T-helper 2 cell treated with Interferon-gamma antibody and Interleukin-4, amounts not matched to agents 5 μg/mL and 100 μg/mL, for 36 hours (primary cell): Measurements from ENCODE around the gene PRDM16.

Source experiments
- DNase-seq: peaks from one replicate; pipeline ENCODE4 v3.0.0; 2021; ENCODE audit warnings: low spot score
- H3K27ac Mint-ChIP-seq: one replicate; pipeline ENCODE4 v1.8.0; 2021; ENCODE audit warnings: mild to moderate bottlenecking, mixed read lengths
- H3K27me3 Mint-ChIP-seq: one replicate; pipeline ENCODE4 v1.8.0; 2021; ENCODE audit warnings: low read depth, mixed read lengths
- H3K36me3 Mint-ChIP-seq: one replicate; pipeline ENCODE4 v1.8.0; 2021; ENCODE audit warnings: low read depth, mixed read lengths
- H3K4me1 Mint-ChIP-seq: one replicate; pipeline ENCODE4 v1.8.0; 2021; ENCODE audit warnings: low read depth, mixed read lengths
- H3K4me3 Mint-ChIP-seq: one replicate; pipeline ENCODE4 v1.8.0; 2022; ENCODE audit warnings: mild to moderate bottlenecking, moderate library complexity, mixed read lengths
- H3K9me3 Mint-ChIP-seq: one replicate; pipeline ENCODE4 v1.8.0; 2021; ENCODE audit warnings: mixed read lengths

PRDM16 gene

DNA sequence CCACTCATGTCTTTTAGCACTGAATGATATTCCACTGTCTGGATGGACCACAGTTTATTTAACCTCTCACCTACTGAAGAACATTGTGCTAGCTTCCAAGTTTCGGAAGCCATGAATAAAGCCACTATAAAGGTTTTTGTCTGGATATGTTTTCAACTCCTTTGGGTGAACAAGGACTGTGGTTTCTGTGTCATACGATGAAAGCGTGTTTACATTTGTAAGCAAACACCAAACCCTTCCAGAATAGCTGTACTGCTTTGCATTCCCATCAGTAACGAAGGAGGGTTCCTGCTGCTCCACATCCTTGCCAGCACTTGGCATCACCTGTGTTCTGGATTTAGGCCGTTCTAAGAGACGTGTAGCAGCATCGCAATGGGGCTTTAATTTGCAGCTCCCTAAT, 374.8 kb downstream of the PRDM16 start:
- no peaks in the 10 kb centered on the region for H3K9me3 Mint-ChIP-seq
- no peaks in the 10 kb centered on the region for H3K4me1 Mint-ChIP-seq
- no peaks in the 10 kb centered on the region for H3K36me3 Mint-ChIP-seq
- no peaks in the 10 kb centered on the region for H3K27me3 Mint-ChIP-seq
- no peak overlapping the region for H3K4me3 Mint-ChIP-seq
- no peak overlapping the region for H3K27ac Mint-ChIP-seq
- no peak for DNase-seq

DNA sequence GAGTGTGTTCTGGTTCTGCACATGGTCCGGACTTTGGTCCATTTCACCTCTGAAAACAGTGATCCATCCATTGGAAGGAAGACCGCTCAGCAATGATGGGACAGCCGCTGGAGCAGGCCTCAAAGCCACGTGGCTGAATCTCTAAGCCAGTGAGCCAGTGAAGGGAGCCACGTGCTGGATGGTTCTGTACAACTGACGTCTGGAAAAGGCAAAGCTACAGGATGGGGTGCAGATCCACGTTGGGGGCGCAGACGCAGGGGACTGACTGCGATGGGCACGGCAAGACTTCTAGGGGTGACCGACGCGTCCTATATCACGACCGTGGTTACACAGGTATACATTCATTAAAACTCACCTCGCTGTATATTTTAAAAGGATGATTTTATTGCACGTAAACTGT, 375.3 kb downstream of the PRDM16 start:
- Mint-ChIP-seq H3K27me3 (no peaks in the 10 kb centered on the region), H3K4me1 (no peaks in the 10 kb centered on the region), H3K36me3 (no peaks in the 10 kb centered on the region), H3K4me3 (no peak overlapping the region), H3K9me3 (no peaks in the 10 kb centered on the region), H3K27ac (no peak overlapping the region)
- no peak for DNase-seq

DNA sequence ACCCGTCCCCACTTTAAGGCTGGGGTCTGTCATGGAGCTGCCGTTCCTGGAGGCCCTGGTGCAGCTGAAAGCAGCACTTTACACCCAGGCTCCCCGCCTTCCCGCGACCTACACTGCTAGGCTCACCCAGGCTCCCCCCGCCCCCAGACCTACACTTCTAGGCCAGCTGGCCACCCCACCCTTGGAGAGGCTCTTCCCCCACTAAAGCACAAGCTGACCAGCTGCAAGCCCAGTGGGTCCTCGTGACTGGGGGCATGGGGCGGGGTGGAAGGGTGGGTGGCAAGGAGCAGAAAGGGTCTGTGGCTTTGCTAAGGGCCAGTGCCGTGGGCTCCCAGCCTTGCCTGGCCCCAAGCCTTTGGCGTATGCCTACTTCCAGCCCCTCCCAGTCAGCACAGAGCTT, 375.7 kb downstream of the PRDM16 start:
- H3K27me3 Mint-ChIP-seq: peaks cover 2% of the 10 kb centered on the region
- no peak overlapping the region for H3K27ac Mint-ChIP-seq
- H3K4me3 Mint-ChIP-seq: no peak overlapping the region
- DNase-seq: no peak
- no peaks in the 10 kb centered on the region for H3K4me1 Mint-ChIP-seq
- no peaks in the 10 kb centered on the region for H3K9me3 Mint-ChIP-seq
- H3K36me3 Mint-ChIP-seq: no peaks in the 10 kb centered on the region

DNA sequence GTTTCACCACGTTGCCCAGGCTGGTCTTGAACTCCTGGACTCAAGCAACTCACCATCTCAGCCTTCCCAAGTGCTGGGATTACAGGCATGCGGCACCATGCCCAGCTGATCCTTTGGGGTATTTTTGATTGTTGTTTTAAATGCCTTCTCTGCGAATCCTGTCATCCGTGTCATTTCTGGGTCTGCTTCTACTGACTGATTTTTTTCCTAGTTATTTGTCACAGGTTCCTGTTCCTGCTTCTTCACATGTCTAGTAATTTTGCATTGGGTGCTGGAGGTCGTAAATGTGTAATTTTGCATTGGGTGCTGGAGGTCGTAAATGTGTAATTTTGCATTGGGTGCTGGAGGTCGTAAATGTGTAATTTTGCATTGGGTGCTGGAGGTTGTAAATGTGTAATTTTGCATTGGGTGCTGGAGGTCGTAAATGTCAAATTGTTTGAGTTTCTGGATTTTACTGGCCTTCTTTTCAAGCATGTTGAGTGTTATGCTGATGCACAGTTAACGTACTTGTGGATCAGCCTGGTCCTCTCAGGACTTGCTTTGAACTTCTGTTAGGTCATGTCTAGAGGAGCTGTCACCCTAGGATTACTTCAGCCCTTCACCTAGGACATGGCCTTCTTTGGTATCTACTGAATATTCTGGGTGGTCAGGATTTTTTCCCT, 381.3 kb downstream of the PRDM16 start:
- DNase-seq: no peak
- Mint-ChIP-seq H3K36me3 (no peaks in the 10 kb centered on the region), H3K4me1 (no peaks in the 10 kb centered on the region), H3K4me3 (no peak overlapping the region), H3K27ac (no peak overlapping the region), H3K27me3 (peaks cover 9% of the 10 kb centered on the region), H3K9me3 (no peaks in the 10 kb centered on the region)

DNA sequence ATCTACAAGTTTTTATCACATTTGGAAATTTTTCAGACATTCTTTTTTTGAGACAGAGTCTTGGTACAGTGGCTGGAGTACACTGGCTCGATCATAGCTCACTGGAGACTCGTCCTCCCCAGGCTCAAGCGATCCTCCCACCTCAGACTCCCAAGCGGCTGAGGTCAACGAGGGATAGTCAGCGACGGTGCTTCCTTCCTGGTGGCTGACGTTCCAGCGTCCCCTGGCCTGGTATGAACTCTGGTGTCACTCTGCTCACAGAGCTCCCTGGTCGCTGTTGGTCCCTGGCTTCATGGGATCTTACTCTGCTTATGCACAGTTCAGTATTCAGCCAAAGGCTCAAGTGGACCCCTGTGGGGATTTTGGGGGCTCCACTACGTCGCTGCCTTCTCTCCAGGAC, 382.0 kb downstream of the PRDM16 start:
- no peaks in the 10 kb centered on the region for H3K4me1 Mint-ChIP-seq

DNA sequence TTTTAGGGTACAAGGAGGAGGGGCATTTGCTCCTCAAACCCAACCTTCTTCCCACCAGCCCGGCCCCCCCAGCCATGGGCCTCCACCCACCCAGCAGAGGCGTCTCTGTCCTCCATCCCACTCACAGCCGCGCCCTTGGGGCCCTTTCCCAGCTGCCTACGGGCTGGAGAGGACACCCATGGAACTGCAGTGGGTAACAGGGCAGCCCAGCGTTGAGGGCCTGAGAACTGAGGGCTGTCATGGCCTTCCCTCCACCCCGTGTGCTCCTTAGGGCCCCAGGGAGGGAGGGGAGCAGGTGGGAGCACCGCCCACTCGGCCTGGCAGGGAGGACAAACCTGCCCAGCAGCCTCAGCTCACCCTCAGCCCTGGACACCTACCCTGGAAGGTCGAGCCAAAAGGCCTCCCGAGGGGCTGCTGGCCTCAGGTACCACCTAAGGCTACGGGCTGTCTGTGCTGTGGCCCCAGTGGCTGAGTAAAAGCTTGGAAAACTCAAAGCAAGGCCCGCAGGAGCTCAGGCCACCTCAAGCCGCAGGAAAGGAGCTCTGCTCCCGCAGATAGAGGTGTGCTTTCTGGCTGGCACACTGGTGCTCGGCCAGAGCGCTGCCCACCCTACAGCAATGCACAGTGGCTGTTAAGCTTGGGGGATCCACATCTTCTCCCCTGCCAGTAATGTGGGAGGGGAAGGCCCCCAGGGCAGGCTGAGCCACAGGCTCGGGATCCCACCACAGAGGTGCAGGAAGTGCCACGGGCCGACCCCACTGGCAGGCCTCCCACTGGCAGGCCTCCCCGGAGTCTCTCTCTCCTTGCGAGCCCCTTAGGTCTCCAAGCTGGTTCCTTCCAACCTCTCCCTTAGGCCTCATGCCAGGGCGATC, 383.2 kb downstream of the PRDM16 start:
- Mint-ChIP-seq H3K27ac (no peak overlapping the region), H3K36me3 (no peaks in the 10 kb centered on the region), H3K4me3 (no peak overlapping the region), H3K9me3 (no peaks in the 10 kb centered on the region), H3K4me1 (no peaks in the 10 kb centered on the region), H3K27me3 (peaks cover 11% of the 10 kb centered on the region)
- no peak for DNase-seq

More for the DNA sequence above, 382.0 kb downstream of the PRDM16 start:
- Mint-ChIP-seq H3K27me3 (peaks cover 11% of the 10 kb centered on the region), H3K4me3 (no peak overlapping the region), H3K27ac (no peak overlapping the region), H3K9me3 (no peaks in the 10 kb centered on the region), H3K36me3 (no peaks in the 10 kb centered on the region)
- no peak for DNase-seq

DNA sequence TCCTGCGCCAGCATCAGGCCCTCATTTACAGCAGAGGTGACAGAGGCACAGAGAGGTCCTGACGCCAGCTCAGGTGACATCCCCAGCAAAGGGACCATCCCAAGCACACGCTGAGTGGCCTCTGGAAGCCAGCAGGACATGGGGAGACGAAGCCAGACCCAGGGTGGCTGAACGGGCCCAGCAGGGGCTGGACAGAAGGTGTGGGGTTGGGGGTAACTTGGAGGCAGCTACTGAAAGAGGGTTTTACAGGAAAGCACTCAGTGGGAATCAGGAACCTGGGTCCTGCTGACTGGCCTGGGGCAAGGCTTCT, 383.8 kb downstream of the PRDM16 start:
- DNase-seq: no peak
- Mint-ChIP-seq H3K27me3 (peaks cover 11% of the 10 kb centered on the region), H3K27ac (no peak overlapping the region), H3K36me3 (no peaks in the 10 kb centered on the region), H3K4me3 (no peak overlapping the region), H3K9me3 (no peaks in the 10 kb centered on the region), H3K4me1 (no peaks in the 10 kb centered on the region)

DNA sequence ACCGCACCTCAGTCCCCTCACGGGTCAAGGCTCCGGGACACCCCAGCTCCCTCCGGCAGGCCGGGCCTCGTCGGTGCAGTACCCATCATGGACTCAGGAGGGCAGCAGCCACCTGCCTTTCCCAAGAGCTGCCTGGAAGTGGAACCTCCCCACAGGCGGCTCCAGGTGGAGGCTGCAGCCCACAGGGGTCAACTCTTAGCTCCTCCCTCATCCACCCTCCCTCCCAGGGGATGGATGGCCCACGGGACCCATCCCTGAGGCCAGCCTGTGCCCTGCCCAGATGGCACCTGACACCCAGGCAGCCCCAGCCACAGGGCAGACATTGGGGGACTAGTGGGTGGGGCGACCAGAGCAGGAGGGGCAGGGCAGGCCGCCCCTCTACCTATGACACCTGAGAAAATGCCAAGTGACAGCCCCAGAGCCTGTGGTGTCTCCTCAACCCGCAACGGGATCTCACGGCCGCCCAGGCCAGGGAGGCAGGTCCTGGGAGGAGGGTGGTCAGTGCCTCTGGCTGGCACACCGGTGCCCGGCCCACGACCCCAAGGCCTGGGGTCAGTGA, 384.3 kb downstream of the PRDM16 start:
- Mint-ChIP-seq H3K36me3 (no peaks in the 10 kb centered on the region), H3K4me3 (peak overlapping the region; percentile 36), H3K9me3 (no peaks in the 10 kb centered on the region), H3K27ac (no peak overlapping the region), H3K4me1 (no peaks in the 10 kb centered on the region), H3K27me3 (peaks cover 11% of the 10 kb centered on the region)
- peak; percentile 42 for DNase-seq

DNA sequence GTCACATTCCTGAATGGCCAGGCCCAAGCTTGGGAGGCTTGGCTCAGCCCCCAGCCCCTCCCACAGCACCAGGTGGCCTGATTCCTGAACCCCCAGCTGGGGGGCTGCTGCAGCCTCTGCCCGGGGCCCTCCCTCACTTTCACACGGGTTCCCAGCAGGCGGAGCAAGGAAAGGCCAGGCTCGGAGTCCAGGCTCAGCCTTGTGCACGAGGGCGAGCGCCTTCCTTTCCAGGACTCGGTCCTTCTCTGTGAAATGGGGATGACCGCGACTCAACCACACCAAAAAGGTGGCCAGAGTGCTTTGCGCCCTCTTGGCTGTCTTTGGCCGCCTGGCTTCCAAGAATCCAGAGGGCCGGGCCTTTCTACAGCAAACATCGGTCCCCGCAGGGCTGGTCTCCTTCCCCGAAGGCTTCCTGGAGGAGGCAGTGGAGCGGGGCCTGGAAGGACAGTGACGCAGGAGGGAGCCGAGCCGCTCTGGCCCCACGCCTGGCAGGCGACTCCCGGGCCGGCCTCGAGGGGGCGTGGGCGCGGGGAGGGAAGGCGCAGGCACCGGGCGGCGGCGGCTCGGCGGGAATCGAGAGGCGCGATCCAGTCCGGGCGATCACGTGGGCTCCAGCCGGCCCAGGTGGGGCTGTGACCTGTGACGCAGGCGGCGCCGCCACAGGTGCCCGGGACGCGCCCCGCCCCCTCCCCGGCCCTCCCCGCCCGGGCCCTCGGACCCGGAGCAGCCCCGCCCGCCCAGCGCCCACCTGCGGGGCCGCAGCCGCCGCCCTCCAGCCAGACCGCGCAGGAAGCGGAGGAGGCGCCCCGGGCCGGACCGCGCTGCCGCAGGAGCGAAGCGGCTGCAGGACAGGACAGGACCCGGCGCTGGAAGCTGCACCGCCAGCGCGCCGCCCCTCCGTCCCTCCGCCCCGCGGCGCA, 385.1 kb downstream of the PRDM16 start, which contains the start of gene ARHGEF16:
ARHGEF16 (plus strand) TSS at position 775 of the 920 bp plus-strand sequence. CDS start 8,420 bp downstream, outside the sequence.
- H3K27ac Mint-ChIP-seq: no peak within 1 kb of the TSS
- no peaks in the 10 kb centered on the region for H3K4me1 Mint-ChIP-seq
- no peaks in the 10 kb centered on the region for H3K9me3 Mint-ChIP-seq
- H3K27me3 Mint-ChIP-seq: peaks cover 11% of the 10 kb centered on the region
- peak within 1 kb of the TSS; percentile 10 for H3K4me3 Mint-ChIP-seq
- H3K36me3 Mint-ChIP-seq: no peaks in the 10 kb centered on the region
- no peak for DNase-seq

DNA sequence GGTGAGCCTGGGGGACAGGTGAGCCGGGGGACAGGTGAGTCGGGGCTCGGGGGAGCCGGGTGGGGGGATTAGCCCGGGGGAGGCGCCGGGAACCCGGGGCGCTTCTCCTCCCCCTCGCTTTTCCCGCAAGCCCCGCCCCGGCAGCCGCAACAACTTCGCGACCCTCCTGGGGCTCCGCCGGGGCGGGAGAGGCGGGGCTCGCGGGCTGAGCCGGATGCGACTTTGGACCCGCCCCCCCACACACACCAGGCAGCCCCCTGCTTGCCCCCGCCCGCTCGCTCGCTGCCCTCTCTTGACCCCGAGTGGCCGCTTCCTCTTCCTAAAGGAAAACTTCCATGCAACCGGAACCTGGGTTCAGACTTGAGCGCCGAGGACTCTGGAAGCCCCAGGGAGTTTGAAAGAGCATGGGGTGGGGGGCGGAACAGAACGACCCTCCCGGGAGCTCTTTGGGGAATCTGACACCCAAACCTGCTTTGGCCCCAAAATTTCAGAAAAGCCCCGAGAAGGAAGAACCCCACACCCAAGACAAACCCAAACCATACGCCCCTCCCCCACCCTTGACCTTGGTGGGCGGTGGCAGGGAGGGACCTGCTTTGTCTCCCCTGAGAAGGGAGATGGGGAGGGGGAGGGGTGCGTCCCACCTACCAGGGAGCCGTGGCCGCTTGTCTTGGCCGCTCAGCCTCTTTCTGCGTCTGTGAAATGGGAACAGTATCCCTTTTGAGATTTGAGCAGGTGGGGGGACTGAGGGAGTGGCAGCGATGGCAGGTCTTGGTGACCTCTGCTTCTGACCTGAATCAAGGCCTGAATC, 386.0 kb downstream of the PRDM16 start:
- Mint-ChIP-seq H3K9me3 (no peaks in the 10 kb centered on the region), H3K27me3 (peaks cover 9% of the 10 kb centered on the region), H3K4me1 (no peaks in the 10 kb centered on the region), H3K4me3 (peak overlapping the region; percentile 10), H3K36me3 (no peaks in the 10 kb centered on the region), H3K27ac (no peak overlapping the region)
- DNase-seq: no peak

DNA sequence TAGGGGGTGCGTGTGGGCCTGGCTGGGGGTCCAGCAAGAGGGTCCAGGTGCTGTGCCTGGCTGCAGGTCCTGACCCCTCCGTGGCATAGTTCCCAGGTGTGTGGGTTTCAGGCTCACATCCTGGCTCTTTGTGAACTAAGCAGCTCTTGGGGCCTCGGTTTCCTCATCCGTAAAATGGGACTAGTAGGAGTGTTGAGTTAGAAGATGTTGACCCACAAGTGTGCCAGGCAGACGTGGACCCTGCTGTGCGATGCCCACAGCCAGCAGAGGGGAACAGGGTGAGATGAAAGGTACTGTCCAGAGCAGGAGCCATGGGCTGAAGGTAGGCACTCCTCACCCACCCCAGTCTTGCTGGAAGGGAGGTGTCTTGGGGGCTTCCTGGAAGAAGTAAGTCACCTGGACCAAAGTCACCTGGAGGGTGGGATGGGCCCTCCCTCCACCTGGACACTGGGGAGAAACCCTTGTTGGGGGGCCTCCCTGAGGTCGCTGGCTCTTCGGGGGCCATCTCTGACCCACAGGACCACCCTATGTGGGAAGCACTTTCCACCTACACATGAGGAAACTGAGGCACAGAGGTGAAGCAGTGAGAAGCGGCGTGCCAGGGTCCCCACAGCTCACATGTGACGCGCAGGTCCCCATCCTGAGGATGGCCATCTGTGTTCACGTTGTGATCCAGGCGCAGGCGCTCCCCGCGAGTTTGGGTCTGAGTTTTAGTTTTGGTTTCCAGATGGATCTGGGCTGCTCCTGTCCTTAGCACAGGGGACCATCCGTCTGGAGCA, 386.9 kb downstream of the PRDM16 start:
- H3K36me3 Mint-ChIP-seq: no peaks in the 10 kb centered on the region
- no peaks in the 10 kb centered on the region for H3K9me3 Mint-ChIP-seq
- no peaks in the 10 kb centered on the region for H3K4me1 Mint-ChIP-seq
- no peak for DNase-seq
- peak overlapping the region; percentile 10 for H3K4me3 Mint-ChIP-seq
- peaks cover 9% of the 10 kb centered on the region for H3K27me3 Mint-ChIP-seq
- H3K27ac Mint-ChIP-seq: no peak overlapping the region

DNA sequence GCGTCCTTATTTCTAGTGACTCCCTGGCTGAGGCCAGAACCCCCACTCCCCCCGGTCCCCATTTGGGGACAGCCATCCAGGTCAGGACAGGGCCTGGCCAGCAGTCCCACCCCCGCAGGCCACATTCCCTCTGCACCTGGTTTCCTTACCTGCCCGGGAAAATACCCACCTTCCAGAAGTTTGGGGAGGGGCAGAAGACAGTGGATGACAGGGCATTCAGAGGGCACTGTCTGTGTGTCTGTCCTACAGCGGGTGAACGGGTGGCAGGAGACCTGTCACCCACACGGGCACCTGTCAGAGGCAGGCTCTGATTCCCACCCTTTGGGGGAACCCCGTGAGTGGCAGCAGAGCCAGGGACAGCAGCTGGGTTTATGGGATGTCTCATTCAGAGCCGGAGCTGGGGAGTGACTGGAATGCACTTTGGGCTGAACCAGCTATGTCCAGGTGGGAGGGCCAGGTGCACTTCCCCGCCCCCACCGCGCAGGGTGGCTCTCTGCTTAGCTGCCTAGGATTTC, 387.5 kb downstream of the PRDM16 start:
- H3K9me3 Mint-ChIP-seq: no peaks in the 10 kb centered on the region
- no peak overlapping the region for H3K27ac Mint-ChIP-seq
- no peaks in the 10 kb centered on the region for H3K4me1 Mint-ChIP-seq
- H3K36me3 Mint-ChIP-seq: no peaks in the 10 kb centered on the region
- no peak for DNase-seq
- H3K4me3 Mint-ChIP-seq: no peak overlapping the region
- H3K27me3 Mint-ChIP-seq: peaks cover 9% of the 10 kb centered on the region
